ENCODE data around the gene LENEP. TPM values are rescaled to one million over a fixed set of nuclear protein-coding genes. Genes with fewer than 3 reads are reported as not detected.

Gene LENEP
- total RNA-seq, 1 donor from 2014 or later = 1.5 TPM

DNA sequence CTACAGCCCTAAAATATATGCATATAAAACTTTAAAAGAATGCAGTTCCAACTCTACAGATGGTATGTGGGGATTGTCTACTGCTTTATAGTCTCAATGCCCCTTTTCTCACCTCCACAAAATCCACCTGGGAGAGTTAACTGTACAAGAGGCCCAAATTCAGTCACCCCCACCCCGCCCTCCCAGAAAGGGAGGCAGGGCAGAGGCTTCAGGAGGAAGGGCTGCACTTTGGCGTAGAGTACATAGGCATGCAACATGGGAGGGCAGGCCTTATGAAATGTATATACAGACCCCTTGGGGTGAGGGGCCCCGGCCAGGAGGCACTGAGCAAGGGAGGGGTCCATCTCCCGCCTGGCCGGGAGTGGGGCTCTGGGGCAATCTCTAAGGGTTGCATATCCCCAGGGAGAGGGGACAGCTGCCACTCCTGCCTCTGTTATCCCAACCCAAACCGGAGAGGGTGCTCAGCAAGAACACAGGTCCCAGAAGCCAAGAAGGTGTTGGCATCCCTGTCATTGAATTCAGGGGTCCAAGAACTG is 30.5 kb upstream of the LENEP start:
- intact Hi-C loops (cut with micrococcal nuclease) = loop anchor here (1.0 kb wide), 3 partner anchors 36 to 98 kb away; no protein-coding TSS in a partner anchor
- no peaks in the 10 kb centered on the region for H3K27me3 Mint-ChIP-seq (ENCODE audit: insufficient read depth)
- H3K36me3 Mint-ChIP-seq (ENCODE audit: low read depth) = peaks cover 47% of the 10 kb centered on the region
- H3K27ac Mint-ChIP-seq = peak overlapping the region; percentile 89
- H3K4me1 Mint-ChIP-seq (ENCODE audit: low read depth) = peaks cover 42% of the 10 kb centered on the region
- H3K9me3 Mint-ChIP-seq = no peaks in the 10 kb centered on the region
- H3K4me3 Mint-ChIP-seq = peak overlapping the region; percentile 90
- DNase-seq (ENCODE audit: low spot score) = no peak

GRCh38 chr1:154963643-154964042 is 29.7 kb upstream of the LENEP start:
- H3K4me1 Mint-ChIP-seq (ENCODE audit: low read depth) = peaks cover 44% of the 10 kb centered on the region

DNA sequence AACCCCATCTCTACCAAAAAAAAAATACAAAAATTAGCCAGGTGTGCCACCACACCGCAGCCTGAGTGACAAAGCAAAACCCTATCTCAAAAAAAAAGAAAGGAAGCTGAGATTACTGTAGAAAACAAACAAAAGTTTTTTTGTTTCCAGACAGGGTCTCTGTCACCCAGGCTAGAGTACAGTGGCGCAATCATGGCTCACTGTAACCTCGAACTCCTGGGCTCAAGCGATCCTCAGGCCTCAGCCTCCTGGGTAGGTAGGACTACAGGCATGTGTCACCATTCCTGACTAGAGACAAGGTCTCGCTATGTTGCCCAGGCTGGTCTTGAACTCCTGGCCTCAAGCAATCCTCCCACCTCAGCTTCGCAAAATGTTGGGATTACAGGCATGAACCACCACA is 29.0 kb upstream of the LENEP start:
- Mint-ChIP-seq H3K27ac (no peak overlapping the region), H3K27me3 (ENCODE audit: insufficient read depth) (no peaks in the 10 kb centered on the region), H3K4me1 (ENCODE audit: low read depth) (peaks cover 50% of the 10 kb centered on the region), H3K4me3 (no peak overlapping the region), H3K36me3 (ENCODE audit: low read depth) (peaks cover 52% of the 10 kb centered on the region), H3K9me3 (no peaks in the 10 kb centered on the region)
- no peak for DNase-seq (ENCODE audit: low spot score)
- intact Hi-C loops (cut with micrococcal nuclease) = no loop called here

More at GRCh38 chr1:154963643-154964042, 29.7 kb upstream of the LENEP start:
- no peaks in the 10 kb centered on the region for H3K27me3 Mint-ChIP-seq (ENCODE audit: insufficient read depth)
- H3K4me3 Mint-ChIP-seq = no peak overlapping the region
- H3K9me3 Mint-ChIP-seq = no peaks in the 10 kb centered on the region
- DNase-seq (ENCODE audit: low spot score) = no peak
- peaks cover 48% of the 10 kb centered on the region for H3K36me3 Mint-ChIP-seq (ENCODE audit: low read depth)
- intact Hi-C loops (cut with micrococcal nuclease) = no loop called here
- peak overlapping the region; percentile 7 for H3K27ac Mint-ChIP-seq

DNA sequence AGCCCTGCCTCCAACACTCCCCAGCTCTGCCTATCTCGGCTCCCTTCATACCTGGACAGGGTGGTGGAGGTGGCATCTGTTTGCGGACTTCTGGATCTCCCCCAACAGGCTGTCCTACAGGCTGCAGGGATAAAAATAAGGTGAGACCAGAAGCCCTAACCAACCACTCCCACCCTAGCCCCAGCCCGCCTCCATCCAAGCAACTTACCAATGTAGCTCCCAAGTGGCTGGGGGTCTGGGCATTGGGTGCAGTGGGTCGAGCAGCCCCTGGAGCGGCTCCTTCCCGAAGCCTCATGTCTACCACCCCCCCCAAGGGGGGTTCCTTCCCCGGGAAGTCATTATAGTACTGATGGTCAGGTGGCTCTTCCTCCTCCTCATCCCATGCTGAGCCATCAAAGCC is 27.3 kb upstream of the LENEP start:
- Mint-ChIP-seq H3K4me3 (no peak overlapping the region), H3K4me1 (ENCODE audit: low read depth) (peaks cover 52% of the 10 kb centered on the region), H3K27ac (no peak overlapping the region), H3K9me3 (no peaks in the 10 kb centered on the region), H3K36me3 (ENCODE audit: low read depth) (peaks cover 47% of the 10 kb centered on the region), H3K27me3 (ENCODE audit: insufficient read depth) (no peaks in the 10 kb centered on the region)
- intact Hi-C loops (cut with micrococcal nuclease) = no loop called here
- DNase-seq (ENCODE audit: low spot score) = no peak

- H3K4me3 Mint-ChIP-seq = no peak overlapping the region
- no peaks in the 10 kb centered on the region for H3K27me3 Mint-ChIP-seq (ENCODE audit: insufficient read depth)
- DNase-seq (ENCODE audit: low spot score) = no peak
- H3K9me3 Mint-ChIP-seq = no peaks in the 10 kb centered on the region
- H3K36me3 Mint-ChIP-seq (ENCODE audit: low read depth) = peaks cover 49% of the 10 kb centered on the region
- H3K4me1 Mint-ChIP-seq (ENCODE audit: low read depth) = peaks cover 57% of the 10 kb centered on the region
- H3K27ac Mint-ChIP-seq = peak overlapping the region; percentile 18
- intact Hi-C loops (cut with micrococcal nuclease) = no loop called here
Measured at GRCh38 chr1:154967331-154967950, 25.9 kb upstream of the LENEP start.

GRCh38 chr1:154968731-154969130 is 24.7 kb upstream of the LENEP start:
- intact Hi-C loops (cut with micrococcal nuclease) = no loop called here
- peaks cover 51% of the 10 kb centered on the region for H3K4me1 Mint-ChIP-seq (ENCODE audit: low read depth)
- H3K27me3 Mint-ChIP-seq (ENCODE audit: insufficient read depth) = no peaks in the 10 kb centered on the region
- peaks cover 40% of the 10 kb centered on the region for H3K36me3 Mint-ChIP-seq (ENCODE audit: low read depth)
- H3K9me3 Mint-ChIP-seq = no peaks in the 10 kb centered on the region
- H3K4me3 Mint-ChIP-seq = no peak overlapping the region
- peak overlapping the region; percentile 43 for H3K27ac Mint-ChIP-seq
- no peak for DNase-seq (ENCODE audit: low spot score)

DNA sequence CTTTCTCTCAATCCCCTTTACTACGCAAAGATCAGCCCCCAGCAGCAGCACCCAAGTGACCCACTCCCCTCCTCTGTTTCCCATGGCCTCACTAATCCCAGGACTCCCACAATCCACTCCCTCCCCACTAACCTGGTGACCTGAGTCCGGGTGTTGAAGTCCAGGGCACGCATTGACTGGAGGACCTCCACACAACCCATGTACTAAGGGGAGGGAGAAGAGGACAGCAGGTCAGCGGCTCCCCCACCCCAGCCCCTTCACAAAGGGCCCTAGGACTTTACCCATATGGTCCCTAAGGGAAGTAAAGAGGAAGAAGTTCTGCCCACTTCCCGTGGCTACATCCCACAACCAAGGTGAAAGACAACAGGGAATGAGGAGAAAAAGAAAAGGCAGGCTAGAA is 24.1 kb upstream of the LENEP start:
- Mint-ChIP-seq H3K9me3 (no peaks in the 10 kb centered on the region), H3K4me3 (peak overlapping the region; percentile 52), H3K4me1 (ENCODE audit: low read depth) (peaks cover 47% of the 10 kb centered on the region), H3K36me3 (ENCODE audit: low read depth) (peaks cover 37% of the 10 kb centered on the region), H3K27me3 (ENCODE audit: insufficient read depth) (no peaks in the 10 kb centered on the region), H3K27ac (peak overlapping the region; percentile 67)
- no peak for DNase-seq (ENCODE audit: low spot score)
- intact Hi-C loops (cut with micrococcal nuclease) = no loop called here

GRCh38 chr1:154969860-154970452 is 23.4 kb upstream of the LENEP start:
- no peak for DNase-seq (ENCODE audit: low spot score)
- Mint-ChIP-seq H3K27me3 (ENCODE audit: insufficient read depth) (no peaks in the 10 kb centered on the region), H3K36me3 (ENCODE audit: low read depth) (peaks cover 33% of the 10 kb centered on the region), H3K27ac (no peak overlapping the region), H3K4me1 (ENCODE audit: low read depth) (peaks cover 47% of the 10 kb centered on the region), H3K9me3 (no peaks in the 10 kb centered on the region), H3K4me3 (no peak overlapping the region)
- intact Hi-C loops (cut with micrococcal nuclease) = loop anchor here (5.0 kb wide), 1 partner anchor 222 kb away; no protein-coding TSS in a partner anchor

DNA sequence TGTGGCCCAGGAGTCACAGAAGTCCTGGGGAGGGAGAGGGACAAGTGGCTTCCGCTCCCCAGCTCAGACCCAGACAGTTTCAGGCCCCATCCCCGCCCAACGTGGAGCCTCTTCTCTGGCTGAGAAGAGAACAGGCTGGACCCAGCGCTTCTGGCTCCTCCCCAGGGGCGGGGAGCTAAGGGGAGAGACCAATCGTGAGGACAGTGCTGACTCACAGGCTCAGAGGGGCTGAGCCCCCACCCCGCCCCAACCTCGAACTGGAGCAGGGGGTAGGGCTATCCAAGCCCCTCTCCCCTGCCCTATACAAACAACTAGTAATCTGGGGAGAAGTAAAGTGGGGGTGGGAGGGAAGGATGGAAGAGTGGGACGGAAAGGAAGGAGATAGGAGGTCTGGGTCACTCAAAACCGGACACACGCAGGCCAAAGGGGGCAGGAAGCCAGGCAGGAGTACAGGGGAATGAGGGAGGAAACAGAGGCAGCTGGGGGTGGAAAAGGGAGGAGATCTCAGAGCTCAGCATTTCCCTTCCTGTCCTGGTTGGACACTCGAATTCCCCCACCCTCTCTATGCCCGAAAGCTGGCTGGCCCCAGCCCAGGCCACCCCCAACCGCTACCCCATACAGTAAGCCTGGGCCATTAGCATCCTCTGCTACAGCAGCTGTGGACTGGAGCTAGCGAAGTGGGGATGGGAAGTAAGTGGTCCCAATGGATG is 22.6 kb upstream of the LENEP start, which contains the start of gene SHC1:
Gene SHC1, minus strand, starts transcription at position 117 of the 710 bp plus-strand sequence. CDS start 221 bp downstream, outside the sequence.
- intact Hi-C loops (cut with micrococcal nuclease) = loop anchor here (5.0 kb wide), 1 partner anchor 222 kb away; no protein-coding TSS in a partner anchor
- Mint-ChIP-seq H3K27me3 (ENCODE audit: insufficient read depth) (no peaks in the 10 kb centered on the region), H3K4me1 (ENCODE audit: low read depth) (peaks cover 47% of the 10 kb centered on the region), H3K27ac (peak within 1 kb of the TSS; percentile 83), H3K36me3 (ENCODE audit: low read depth) (peaks cover 27% of the 10 kb centered on the region), H3K4me3 (peak within 1 kb of the TSS; percentile 53), H3K9me3 (no peaks in the 10 kb centered on the region)
- DNase-seq (ENCODE audit: low spot score) = peak; percentile 40

- H3K27ac Mint-ChIP-seq = peak overlapping the region; percentile 83
- H3K9me3 Mint-ChIP-seq = no peaks in the 10 kb centered on the region
- H3K4me3 Mint-ChIP-seq = peak overlapping the region; percentile 47
- peaks cover 47% of the 10 kb centered on the region for H3K4me1 Mint-ChIP-seq (ENCODE audit: low read depth)
- DNase-seq (ENCODE audit: low spot score) = no peak
- H3K27me3 Mint-ChIP-seq (ENCODE audit: insufficient read depth) = no peaks in the 10 kb centered on the region
- intact Hi-C loops (cut with micrococcal nuclease) = loop anchor here (5.0 kb wide), 1 partner anchor 221 kb away; no protein-coding TSS in a partner anchor
- peaks cover 24% of the 10 kb centered on the region for H3K36me3 Mint-ChIP-seq (ENCODE audit: low read depth)
Measured at GRCh38 chr1:154971341-154971998, 21.9 kb upstream of the LENEP start.

- intact Hi-C loops (cut with micrococcal nuclease) = loop anchor here (5.0 kb wide), 1 partner anchor 220 kb away; no protein-coding TSS in a partner anchor
- Mint-ChIP-seq H3K4me3 (peak overlapping the region; percentile 79), H3K27ac (peak overlapping the region; percentile 59), H3K4me1 (ENCODE audit: low read depth) (peaks cover 45% of the 10 kb centered on the region), H3K36me3 (ENCODE audit: low read depth) (peaks cover 22% of the 10 kb centered on the region), H3K9me3 (no peaks in the 10 kb centered on the region), H3K27me3 (ENCODE audit: insufficient read depth) (no peaks in the 10 kb centered on the region)
- DNase-seq (ENCODE audit: low spot score) = no peak
Measured at GRCh38 chr1:154972213-154972516, 21.2 kb upstream of the LENEP start.

- no peaks in the 10 kb centered on the region for H3K27me3 Mint-ChIP-seq (ENCODE audit: insufficient read depth)
- H3K27ac Mint-ChIP-seq = peak overlapping the region; percentile 59
- no peaks in the 10 kb centered on the region for H3K9me3 Mint-ChIP-seq
- DNase-seq (ENCODE audit: low spot score) = no peak
- peaks cover 22% of the 10 kb centered on the region for H3K36me3 Mint-ChIP-seq (ENCODE audit: low read depth)
- intact Hi-C loops (cut with micrococcal nuclease) = loop anchor here (5.0 kb wide), 1 partner anchor 220 kb away; no protein-coding TSS in a partner anchor
- H3K4me1 Mint-ChIP-seq (ENCODE audit: low read depth) = peaks cover 43% of the 10 kb centered on the region
- H3K4me3 Mint-ChIP-seq = peak overlapping the region; percentile 79
Measured at GRCh38 chr1:154972517-154973343, 20.7 kb upstream of the LENEP start.

Measured in activated T-helper 1 cell treated with anti-CD3 and anti-CD28 coated beads, Interleukin-12 subunit alpha, Interleukin-12 subunit beta, Interleukin-2, Interleukin-4 antibody, amounts not matched to agents 30 ng/mL and 10 ng/mL and 1 ng/mL, durations not matched to agents 14 hours and 24 hours and 36 hours (primary cell).